Upper lobe of left lung (tissue), 6 donors: ENCODE results near the gene CD46. TPM values are rescaled to one million over a fixed set of nuclear protein-coding genes. Genes with fewer than 3 reads are reported as not detected.

Experiments
- ATAC-seq, 2 donors: fragments of 200-7000 bp; cut with Tn5 transposase; one replicate each; pipeline ENCODE4 v1.9.1; 2022; ENCODE audit warnings: mild to moderate bottlenecking in 2 of 2, moderate library complexity in 2 of 2; ENCODE audit not compliant: low FRiP score in 2 of 2
- DNase-seq, 2 donors: peaks; one replicate each; pipeline ENCODE4 v3.0.0-alpha.2; 2019 to 2020
- H3K27ac ChIP-seq, 4 donors: fragments of 200-600 bp; sonication (generic); one replicate each; pipeline ENCODE4 v1.5.1; 2016 to 2019
- H3K27me3 ChIP-seq, 4 donors: fragments of 200-600 bp; sonication (generic); one replicate each; pipeline ENCODE4 v1.5.1; 2017 to 2019
- H3K36me3 ChIP-seq, 4 donors: fragments of 200-600 bp; sonication (generic); one replicate each; pipeline ENCODE4 v1.5.1; 2016 to 2019
- H3K4me1 ChIP-seq, 4 donors: fragments of 200-600 bp; sonication (generic); one replicate each; pipeline ENCODE4 v1.5.1; 2018 to 2019
- H3K4me3 ChIP-seq, 4 donors: fragments of 200-600 bp; sonication (generic); one replicate each; pipeline ENCODE4 v1.5.1; 2017 to 2019; ENCODE audit warnings: mild to moderate bottlenecking in 2 of 4, moderate library complexity in 1 of 4
- H3K9me3 ChIP-seq, 4 donors: fragments of 200-600 bp; sonication (generic); one replicate each; pipeline ENCODE4 v1.5.1; 2018 to 2019
- EP300 ChIP-seq, 4 donors: sonication (generic); formaldehyde crosslinking; IDR thresholded peaks; one replicate each; pipeline ENCODE4 v1.5.1; 2017; ENCODE audit warnings: antibody characterized with exemption in 4 of 4, control low read depth in 2 of 4
- POLR2A ChIP-seq, 4 donors: fragments of 450-650 bp; IDR thresholded peaks; one replicate each; pipeline ENCODE4 v1.5.1; 2016 to 2017; ENCODE audit warnings: antibody characterized with exemption in 4 of 4, mild to moderate bottlenecking in 2 of 4
- POLR2AphosphoS5 ChIP-seq, 2 donors: sonication (generic); formaldehyde crosslinking; IDR thresholded peaks; one replicate each; pipeline ENCODE4 v1.5.1; 2017; ENCODE audit warnings: antibody characterized with exemption in 2 of 2
- WGBS, 2 donors: methylation state at CpG; one replicate each; pipeline ENCODE4 v1.1.5; 2017 to 2018; 5-methylcytosine and 5-hydroxymethylcytosine counted together
- total RNA-seq, 6 donors: library from RNA; depleted of rRNA in 4 of 6; stranded (reverse); fragments of >200 nt in 4 of 6; gene quantifications; one replicate each; pipeline versions ENCODE4 v1.1.0 to v1.2.1, GENCODE V29; 2016 to 2021
- TF ChIP-seq, protein P1 (sequence below), 6 experiments: fragments of 450-650 bp in 4 of 6; fragments of 200-600 bp in 2 of 6; sonication (generic) in 2 of 6; IDR thresholded peaks; one replicate each; pipeline ENCODE4 v1.5.1; 2016 to 2019; ENCODE audit warnings: antibody characterized with exemption in 6 of 6
- donor health status: DM: no; HTN: no; CAD: no; lungs with moderate emphysema.
- donor health status: DM: no; HTN: yes; CAD: no; lungs with severe emphysema.

The CD46 gene
- total RNA-seq, 6 donors from 2014 or later = 105 to 358 (median 248) TPM

DNA sequence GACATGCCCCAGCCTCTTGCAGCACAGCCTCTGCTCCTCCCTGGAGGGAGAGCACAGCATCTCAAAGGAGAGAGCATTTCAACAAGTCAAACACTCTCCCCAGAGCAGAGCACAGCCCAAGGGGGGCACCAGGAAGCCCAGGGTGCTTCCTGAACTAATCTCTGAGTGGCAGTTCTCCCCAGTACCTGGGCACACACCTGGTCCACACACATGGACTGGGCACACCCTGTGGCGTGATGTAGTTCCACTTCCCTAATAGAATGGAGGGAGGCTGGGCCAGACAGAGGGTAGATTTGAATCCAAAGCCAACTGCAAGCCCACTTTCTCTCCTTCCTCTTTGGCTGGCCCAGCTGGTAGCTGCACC lies 55.5 kb downstream of the CD46 start:
- no peaks in the 10 kb centered on the region for H3K9me3 ChIP-seq
- peak in 1 of 2 donors; percentile 62 for DNase-seq
- H3K4me1 ChIP-seq = peaks cover 92 to 100% (median 96%) of the 10 kb centered on the region in 4 donors
- 45 to 80% methylated on average over 1 of the region's 1 CpG for WGBS, 2 donors
- ATAC-seq = peak; percentile 1 to 12
- peaks cover 38 to 99% (median 80%) of the 10 kb centered on the region in 4 donors for H3K36me3 ChIP-seq
- peak overlapping the region; percentile 60 to 90 (median 84) for H3K27ac ChIP-seq
- TF ChIP-seq EP300 (IDR thresholded peaks at IDR 0.05) = no peak
- no peak for TF ChIP-seq POLR2A (IDR thresholded peaks at IDR 0.05)
- TF ChIP-seq, protein P1, sequence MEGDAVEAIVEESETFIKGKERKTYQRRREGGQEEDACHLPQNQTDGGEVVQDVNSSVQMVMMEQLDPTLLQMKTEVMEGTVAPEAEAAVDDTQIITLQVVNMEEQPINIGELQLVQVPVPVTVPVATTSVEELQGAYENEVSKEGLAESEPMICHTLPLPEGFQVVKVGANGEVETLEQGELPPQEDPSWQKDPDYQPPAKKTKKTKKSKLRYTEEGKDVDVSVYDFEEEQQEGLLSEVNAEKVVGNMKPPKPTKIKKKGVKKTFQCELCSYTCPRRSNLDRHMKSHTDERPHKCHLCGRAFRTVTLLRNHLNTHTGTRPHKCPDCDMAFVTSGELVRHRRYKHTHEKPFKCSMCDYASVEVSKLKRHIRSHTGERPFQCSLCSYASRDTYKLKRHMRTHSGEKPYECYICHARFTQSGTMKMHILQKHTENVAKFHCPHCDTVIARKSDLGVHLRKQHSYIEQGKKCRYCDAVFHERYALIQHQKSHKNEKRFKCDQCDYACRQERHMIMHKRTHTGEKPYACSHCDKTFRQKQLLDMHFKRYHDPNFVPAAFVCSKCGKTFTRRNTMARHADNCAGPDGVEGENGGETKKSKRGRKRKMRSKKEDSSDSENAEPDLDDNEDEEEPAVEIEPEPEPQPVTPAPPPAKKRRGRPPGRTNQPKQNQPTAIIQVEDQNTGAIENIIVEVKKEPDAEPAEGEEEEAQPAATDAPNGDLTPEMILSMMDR (IDR thresholded peaks at IDR 0.05) = no peak
- no peak for TF ChIP-seq POLR2AphosphoS5 (IDR thresholded peaks at IDR 0.05)
- no peaks in the 10 kb centered on the region for H3K27me3 ChIP-seq
- H3K4me3 ChIP-seq = no peak overlapping the region

DNA sequence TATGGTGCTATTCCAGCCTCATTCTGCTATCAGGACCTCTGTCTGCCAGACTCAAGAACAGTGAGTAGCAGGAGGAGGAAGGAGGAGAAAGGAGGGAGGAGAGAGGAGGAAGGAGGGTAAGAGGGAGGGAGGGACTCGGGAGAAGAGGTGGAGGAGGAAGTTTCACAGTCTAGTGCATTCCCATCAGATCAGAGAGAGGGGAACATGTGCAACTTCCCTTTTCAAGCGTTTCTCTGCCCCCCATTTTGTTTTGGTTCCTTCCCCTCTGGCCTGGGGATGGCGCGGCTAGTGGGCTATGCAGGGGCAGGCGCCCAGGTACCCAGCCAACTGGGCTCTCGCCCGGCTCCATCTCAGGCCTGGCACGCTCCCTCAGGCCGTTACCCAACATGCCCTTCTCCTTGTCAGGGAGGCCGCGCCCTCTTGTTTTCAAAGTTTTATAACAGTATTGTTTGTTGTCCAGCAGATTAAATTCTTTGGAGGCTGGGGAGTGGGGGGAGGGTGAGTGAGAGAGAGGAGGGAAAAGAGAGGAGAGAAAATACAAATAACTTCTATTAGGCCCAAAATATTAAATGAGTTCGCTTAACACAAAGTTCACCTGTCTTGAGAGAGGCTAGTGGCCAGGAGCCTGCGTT lies 56.0 kb downstream of the CD46 start:
- Histone ChIP-seq H3K4me1 (peaks cover 94 to 100% (median 98%) of the 10 kb centered on the region in 4 donors), H3K4me3 (no peak overlapping the region), H3K36me3 (peaks cover 38 to 99% (median 79%) of the 10 kb centered on the region in 4 donors), H3K27ac (peak overlapping the region; percentile 60 to 90 (median 84)), H3K9me3 (no peaks in the 10 kb centered on the region), H3K27me3 (no peaks in the 10 kb centered on the region)
- TF ChIP-seq POLR2A (IDR thresholded peaks at IDR 0.05) (peak in 1 of 4 donors; percentile 17), EP300 (IDR thresholded peaks at IDR 0.05) (no peak), POLR2AphosphoS5 (IDR thresholded peaks at IDR 0.05) (peak in 1 of 2 donors; percentile 18)
- TF ChIP-seq, protein P1 (IDR thresholded peaks at IDR 0.05) = no peak
- DNase-seq (peak in 1 of 2 donors; percentile 71), ATAC-seq (peak; percentile 35 to 51)
- WGBS, 2 donors = 30 to 47% methylated on average over 13 of the region's 13 CpGs

DNA sequence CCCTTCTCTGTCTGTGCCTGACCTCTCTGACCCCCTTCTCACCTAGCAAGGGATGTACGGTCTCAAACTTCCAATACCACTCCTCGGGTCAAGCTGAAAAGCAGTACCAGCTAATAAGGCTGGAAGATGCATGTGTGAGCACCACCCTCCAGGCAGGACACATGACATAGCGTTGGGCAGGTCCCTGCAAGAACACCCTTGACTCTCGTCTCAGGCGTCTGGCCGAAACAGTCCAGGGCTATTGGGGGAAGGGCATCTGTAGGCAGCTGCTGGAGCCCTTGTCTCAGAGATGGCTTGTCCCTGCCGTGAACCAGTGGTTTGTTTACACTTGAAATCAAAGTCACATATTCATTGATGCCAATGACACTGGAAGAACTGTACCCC lies 56.5 kb downstream of the CD46 start:
- peaks cover 99 to 100% (median 99%) of the 10 kb centered on the region in 4 donors for H3K4me1 ChIP-seq
- 56 to 65% methylated on average over 4 to 7 of the region's 7 CpGs for WGBS, 2 donors
- TF ChIP-seq POLR2A (IDR thresholded peaks at IDR 0.05) (no peak), EP300 (IDR thresholded peaks at IDR 0.05) (no peak), POLR2AphosphoS5 (IDR thresholded peaks at IDR 0.05) (no peak)
- TF ChIP-seq, protein P1 (IDR thresholded peaks at IDR 0.05) = no peak
- H3K4me3 ChIP-seq = no peak overlapping the region
- no peaks in the 10 kb centered on the region for H3K9me3 ChIP-seq
- H3K36me3 ChIP-seq = peaks cover 38 to 99% (median 77%) of the 10 kb centered on the region in 4 donors
- H3K27ac ChIP-seq = peak overlapping the region; percentile 60 to 90 (median 84)
- no peak for ATAC-seq
- no peaks in the 10 kb centered on the region for H3K27me3 ChIP-seq
- DNase-seq = peak in 1 of 2 donors; percentile 65

DNA sequence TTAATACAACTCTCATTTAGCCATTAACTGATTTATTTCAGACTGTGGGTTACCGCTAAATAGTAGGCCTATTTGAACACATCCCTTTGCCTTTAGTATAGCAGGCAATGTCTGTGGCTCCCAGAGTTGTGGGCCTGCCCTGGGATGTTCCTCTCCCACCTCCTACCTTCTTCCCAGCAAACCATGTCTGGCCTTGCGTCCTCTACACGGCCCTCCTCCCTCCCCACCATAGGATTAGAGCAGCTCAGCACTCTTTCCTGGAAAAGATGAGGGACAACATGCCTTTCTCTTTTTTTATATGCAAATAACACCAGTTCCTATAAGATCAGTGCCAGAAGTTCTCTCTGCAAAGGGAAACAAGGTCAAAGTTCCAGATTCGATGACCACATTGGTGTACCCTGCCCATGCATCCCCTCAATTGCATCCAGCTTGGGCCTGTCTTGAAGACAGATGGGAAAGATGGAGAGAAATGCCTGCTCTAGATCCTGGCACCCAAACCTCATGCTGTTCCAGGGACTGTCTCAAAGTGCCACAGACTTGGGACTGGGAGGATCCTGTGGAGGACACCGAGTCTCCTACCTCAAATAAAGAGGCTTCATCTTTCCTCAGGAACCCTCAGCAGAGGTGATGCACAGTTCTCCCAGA lies 57.2 kb downstream of the CD46 start:
- DNase-seq (no peak), ATAC-seq (no peak)
- H3K4me3 ChIP-seq = no peak overlapping the region
- no peaks in the 10 kb centered on the region for H3K27me3 ChIP-seq
- TF ChIP-seq, protein P1 (IDR thresholded peaks at IDR 0.05) = no peak
- TF ChIP-seq POLR2AphosphoS5 (IDR thresholded peaks at IDR 0.05) = no peak
- no peak for TF ChIP-seq POLR2A (IDR thresholded peaks at IDR 0.05)
- no peak for TF ChIP-seq EP300 (IDR thresholded peaks at IDR 0.05)
- 71 to 73% methylated on average over 5 of the region's 5 CpGs for WGBS, 2 donors
- peaks cover 99 to 100% (median 100%) of the 10 kb centered on the region in 4 donors for H3K4me1 ChIP-seq
- no peaks in the 10 kb centered on the region for H3K9me3 ChIP-seq
- peaks cover 38 to 99% (median 76%) of the 10 kb centered on the region in 4 donors for H3K36me3 ChIP-seq
- H3K27ac ChIP-seq = peak overlapping the region; percentile 27 to 90 (median 84)
